Fibroblast of villous mesenchyme (primary cell): ENCODE measurements around the gene ACTR3. TPM values are rescaled to one million over a fixed set of nuclear protein-coding genes. Genes with fewer than 3 reads are reported as not detected.
"Not testable (repeated sequence)": the region's sequence is repeated elsewhere in the genome, so short reads cannot be mapped to it uniquely, and the experiment has no call there.

Source experiments
- DNase-seq: peaks from one replicate; pipeline ENCODE4 v3.0.0-alpha.2; 2010; ENCODE audit warnings: low read depth
- H3K4me3 ChIP-seq: 2 replicates; pipeline ENCODE4 v1.5.1; 2011; ENCODE audit warnings: low read depth, mild to moderate bottlenecking, low read length
- CTCF ChIP-seq: IDR thresholded peaks from 2 replicates; pipeline ENCODE4 v1.5.1; 2012; ENCODE audit warnings: low read depth, mild to moderate bottlenecking, low read length; ENCODE audit not compliant: insufficient read depth
- total RNA-seq: library from RNA; depleted of rRNA; stranded (reverse); fragments of >200 nt; gene quantifications from 2 replicates; pipeline ENCODE4 v1.2.3, GENCODE V29; 2012

Gene ACTR3
- total RNA-seq, 1 donor = 532 TPM

- no peak for DNase-seq
- no peak for TF ChIP-seq CTCF
- no peak overlapping the region for H3K4me3 ChIP-seq
Measured at GRCh38 chr2:113930448-113930847, 40.6 kb downstream of the ACTR3 start.

GRCh38 chr2:113937501-113937900, 47.6 kb downstream of the ACTR3 start:
- DNase-seq = no peak
- no peak for TF ChIP-seq CTCF
- no peak overlapping the region for H3K4me3 ChIP-seq

- no peak overlapping the region for H3K4me3 ChIP-seq
- peak; percentile 34 for DNase-seq
- TF ChIP-seq CTCF = no peak
Measured at GRCh38 chr2:113940891-113941290, 51.0 kb downstream of the ACTR3 start.

GRCh38 chr2:113945784-113946183, 55.9 kb downstream of the ACTR3 start:
- not testable (repeated sequence) for DNase-seq, H3K4me3 ChIP-seq

- DNase-seq, H3K4me3 ChIP-seq: not testable (repeated sequence)
Measured at GRCh38 chr2:113950906-113951305, 61.0 kb downstream of the ACTR3 start.

GRCh38 chr2:113961000-113961399, 71.1 kb downstream of the ACTR3 start:
- TF ChIP-seq CTCF = no peak
- DNase-seq = no peak
- no peak overlapping the region for H3K4me3 ChIP-seq

GRCh38 chr2:113962692-113963480, 73.0 kb downstream of the ACTR3 start:
- DNase-seq = peak; percentile 72
- TF ChIP-seq CTCF = no peak
- no peak overlapping the region for H3K4me3 ChIP-seq

- DNase-seq = no peak
- H3K4me3 ChIP-seq = no peak overlapping the region
- TF ChIP-seq CTCF = no peak
Measured at GRCh38 chr2:113963965-113964364, 74.1 kb downstream of the ACTR3 start.
